Measurements from ENCODE around the gene TNRC18. TPM values are rescaled to one million over a fixed set of nuclear protein-coding genes. Genes with fewer than 3 reads are reported as not detected.

The TNRC18 gene
- total and polyA plus RNA-seq, 9 of the 15 experiments (the other 6 are each of a cell fraction or from before 2014, with no cell fraction given): 0.03 to 43.2 (median 18.0) TPM

GRCh38 chr7:5429253-5429856, 5.7 kb upstream of the TNRC18 start (continued):
- TF ChIP-seq, protein P1, sequence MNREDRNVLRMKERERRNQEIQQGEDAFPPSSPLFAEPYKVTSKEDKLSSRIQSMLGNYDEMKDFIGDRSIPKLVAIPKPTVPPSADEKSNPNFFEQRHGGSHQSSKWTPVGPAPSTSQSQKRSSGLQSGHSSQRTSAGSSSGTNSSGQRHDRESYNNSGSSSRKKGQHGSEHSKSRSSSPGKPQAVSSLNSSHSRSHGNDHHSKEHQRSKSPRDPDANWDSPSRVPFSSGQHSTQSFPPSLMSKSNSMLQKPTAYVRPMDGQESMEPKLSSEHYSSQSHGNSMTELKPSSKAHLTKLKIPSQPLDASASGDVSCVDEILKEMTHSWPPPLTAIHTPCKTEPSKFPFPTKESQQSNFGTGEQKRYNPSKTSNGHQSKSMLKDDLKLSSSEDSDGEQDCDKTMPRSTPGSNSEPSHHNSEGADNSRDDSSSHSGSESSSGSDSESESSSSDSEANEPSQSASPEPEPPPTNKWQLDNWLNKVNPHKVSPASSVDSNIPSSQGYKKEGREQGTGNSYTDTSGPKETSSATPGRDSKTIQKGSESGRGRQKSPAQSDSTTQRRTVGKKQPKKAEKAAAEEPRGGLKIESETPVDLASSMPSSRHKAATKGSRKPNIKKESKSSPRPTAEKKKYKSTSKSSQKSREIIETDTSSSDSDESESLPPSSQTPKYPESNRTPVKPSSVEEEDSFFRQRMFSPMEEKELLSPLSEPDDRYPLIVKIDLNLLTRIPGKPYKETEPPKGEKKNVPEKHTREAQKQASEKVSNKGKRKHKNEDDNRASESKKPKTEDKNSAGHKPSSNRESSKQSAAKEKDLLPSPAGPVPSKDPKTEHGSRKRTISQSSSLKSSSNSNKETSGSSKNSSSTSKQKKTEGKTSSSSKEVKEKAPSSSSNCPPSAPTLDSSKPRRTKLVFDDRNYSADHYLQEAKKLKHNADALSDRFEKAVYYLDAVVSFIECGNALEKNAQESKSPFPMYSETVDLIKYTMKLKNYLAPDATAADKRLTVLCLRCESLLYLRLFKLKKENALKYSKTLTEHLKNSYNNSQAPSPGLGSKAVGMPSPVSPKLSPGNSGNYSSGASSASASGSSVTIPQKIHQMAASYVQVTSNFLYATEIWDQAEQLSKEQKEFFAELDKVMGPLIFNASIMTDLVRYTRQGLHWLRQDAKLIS (CRISPR knock-in tag; IDR thresholded peaks at IDR 0.05): no peak
- TF ChIP-seq NONO (IDR thresholded peaks at IDR 0.05; ENCODE audit: low read depth in 2 of 2, low read length in 1 of 2) (0 out of 4 replicates have a peak, but pooled peaks of 1 of the 2 experiments have one; percentile 39), MAFF (IDR thresholded peaks at IDR 0.05; ENCODE audit: low read length) (no peak), ZNF592 (IDR thresholded peaks at IDR 0.05) (peak; percentile 78; the same call in 1 of the 2 replicates), HBP1 (CRISPR knock-in tag; IDR thresholded peaks at IDR 0.05) (peak; percentile 78; the same call in 1 of the 2 replicates), SP1 (CRISPR knock-in tag; IDR thresholded peaks at IDR 0.05) (no peak; the same call in 1 of the 2 replicates), ELF4 (CRISPR knock-in tag; IDR thresholded peaks at IDR 0.05) (peak; percentile 79), TRIM25 (IDR thresholded peaks at IDR 0.05; ENCODE audit: borderline replicate concordance) (no peak), OTX1 (CRISPR knock-in tag; IDR thresholded peaks at IDR 0.05) (0 out of 2 replicates have a peak, but pooled peaks have one; percentile 51), BRF2 (IDR thresholded peaks at IDR 0.05; ENCODE audit: borderline replicate concordance, insufficient read depth, insufficient read length) (no peak)
- TF ChIP-seq, protein P2, sequence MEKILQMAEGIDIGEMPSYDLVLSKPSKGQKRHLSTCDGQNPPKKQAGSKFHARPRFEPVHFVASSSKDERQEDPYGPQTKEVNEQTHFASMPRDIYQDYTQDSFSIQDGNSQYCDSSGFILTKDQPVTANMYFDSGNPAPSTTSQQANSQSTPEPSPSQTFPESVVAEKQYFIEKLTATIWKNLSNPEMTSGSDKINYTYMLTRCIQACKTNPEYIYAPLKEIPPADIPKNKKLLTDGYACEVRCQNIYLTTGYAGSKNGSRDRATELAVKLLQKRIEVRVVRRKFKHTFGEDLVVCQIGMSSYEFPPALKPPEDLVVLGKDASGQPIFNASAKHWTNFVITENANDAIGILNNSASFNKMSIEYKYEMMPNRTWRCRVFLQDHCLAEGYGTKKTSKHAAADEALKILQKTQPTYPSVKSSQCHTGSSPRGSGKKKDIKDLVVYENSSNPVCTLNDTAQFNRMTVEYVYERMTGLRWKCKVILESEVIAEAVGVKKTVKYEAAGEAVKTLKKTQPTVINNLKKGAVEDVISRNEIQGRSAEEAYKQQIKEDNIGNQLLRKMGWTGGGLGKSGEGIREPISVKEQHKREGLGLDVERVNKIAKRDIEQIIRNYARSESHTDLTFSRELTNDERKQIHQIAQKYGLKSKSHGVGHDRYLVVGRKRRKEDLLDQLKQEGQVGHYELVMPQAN (IDR thresholded peaks at IDR 0.05; ENCODE audit: borderline replicate concordance): no peak
